Fibroblast of mammary gland (primary cell): ENCODE measurements around the gene CDC73.
"Not testable (repeated sequence)": the region's sequence is repeated elsewhere in the genome, so short reads cannot be mapped to it uniquely, and the experiment has no call there.

Experiments used
- DNase-seq: peaks from one replicate; pipeline ENCODE4 v3.0.0-alpha.2; 2010; ENCODE audit warnings: low read depth
- H3K4me3 ChIP-seq: 2 replicates; pipeline ENCODE4 v1.5.1; 2011; ENCODE audit warnings: low read depth, mild to moderate bottlenecking, low read length, moderate library complexity; ENCODE audit not compliant: control insufficient read depth
- TF ChIP-seq, protein P1 (sequence below): conservative IDR thresholded peaks from 2 replicates; pipeline ENCODE4 v1.5.1; 2011; ENCODE audit warnings: low read depth, low read length, inconsistent platforms; ENCODE audit not compliant: control insufficient read depth, insufficient read depth

The CDC73 gene

DNA sequence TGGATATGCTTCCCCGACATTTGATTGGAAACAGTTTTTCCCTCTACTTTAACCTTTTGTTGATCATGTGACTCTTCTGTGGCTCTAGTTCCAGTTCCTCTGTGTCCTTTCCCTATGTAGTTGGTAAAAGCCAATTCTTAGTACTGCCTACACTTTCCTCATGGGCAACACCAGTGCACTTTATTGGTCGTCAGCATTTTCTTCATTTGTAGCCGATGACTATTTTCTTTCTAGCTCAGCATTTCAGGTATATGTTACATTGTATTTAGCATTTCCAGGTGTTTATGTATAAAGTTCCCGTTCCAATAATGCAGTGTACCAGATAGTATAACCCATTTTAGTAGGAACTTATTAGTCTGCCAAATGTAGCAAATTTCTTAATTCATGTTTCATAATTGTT lies 92.2 kb downstream of the CDC73 start:
- TF ChIP-seq, protein P1, sequence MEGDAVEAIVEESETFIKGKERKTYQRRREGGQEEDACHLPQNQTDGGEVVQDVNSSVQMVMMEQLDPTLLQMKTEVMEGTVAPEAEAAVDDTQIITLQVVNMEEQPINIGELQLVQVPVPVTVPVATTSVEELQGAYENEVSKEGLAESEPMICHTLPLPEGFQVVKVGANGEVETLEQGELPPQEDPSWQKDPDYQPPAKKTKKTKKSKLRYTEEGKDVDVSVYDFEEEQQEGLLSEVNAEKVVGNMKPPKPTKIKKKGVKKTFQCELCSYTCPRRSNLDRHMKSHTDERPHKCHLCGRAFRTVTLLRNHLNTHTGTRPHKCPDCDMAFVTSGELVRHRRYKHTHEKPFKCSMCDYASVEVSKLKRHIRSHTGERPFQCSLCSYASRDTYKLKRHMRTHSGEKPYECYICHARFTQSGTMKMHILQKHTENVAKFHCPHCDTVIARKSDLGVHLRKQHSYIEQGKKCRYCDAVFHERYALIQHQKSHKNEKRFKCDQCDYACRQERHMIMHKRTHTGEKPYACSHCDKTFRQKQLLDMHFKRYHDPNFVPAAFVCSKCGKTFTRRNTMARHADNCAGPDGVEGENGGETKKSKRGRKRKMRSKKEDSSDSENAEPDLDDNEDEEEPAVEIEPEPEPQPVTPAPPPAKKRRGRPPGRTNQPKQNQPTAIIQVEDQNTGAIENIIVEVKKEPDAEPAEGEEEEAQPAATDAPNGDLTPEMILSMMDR = no peak
- H3K4me3 ChIP-seq = no peak overlapping the region
- no peak for DNase-seq

- DNase-seq = no peak
- H3K4me3 ChIP-seq = no peak overlapping the region
- TF ChIP-seq, protein P1 = no peak
Observed at GRCh38 chr1:193216920-193217319, 95.1 kb downstream of the CDC73 start.

GRCh38 chr1:193219391-193219790 lies 97.6 kb downstream of the CDC73 start:
- no peak for DNase-seq
- TF ChIP-seq, protein P1 = no peak
- H3K4me3 ChIP-seq = no peak overlapping the region

DNA sequence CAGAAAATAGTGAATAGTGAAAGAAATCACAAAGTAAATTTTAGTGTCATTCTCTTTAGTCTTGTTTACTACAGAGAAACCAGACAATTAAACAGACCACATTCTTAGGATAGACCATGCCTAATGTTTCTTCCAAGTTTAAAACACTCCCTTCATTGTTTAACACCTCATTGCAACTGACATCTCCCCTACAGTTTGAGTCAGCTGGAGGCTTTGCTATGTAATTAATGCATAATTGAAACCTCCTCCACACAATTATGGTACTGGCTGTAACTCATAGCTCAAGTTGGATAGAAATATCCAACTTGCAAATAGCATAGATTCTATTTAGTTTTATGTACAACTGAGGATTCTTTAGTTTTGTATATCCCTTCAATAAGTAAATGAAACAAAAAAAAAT lies 99.8 kb downstream of the CDC73 start:
- TF ChIP-seq, protein P1 = no peak
- no peak for DNase-seq
- no peak overlapping the region for H3K4me3 ChIP-seq

DNA sequence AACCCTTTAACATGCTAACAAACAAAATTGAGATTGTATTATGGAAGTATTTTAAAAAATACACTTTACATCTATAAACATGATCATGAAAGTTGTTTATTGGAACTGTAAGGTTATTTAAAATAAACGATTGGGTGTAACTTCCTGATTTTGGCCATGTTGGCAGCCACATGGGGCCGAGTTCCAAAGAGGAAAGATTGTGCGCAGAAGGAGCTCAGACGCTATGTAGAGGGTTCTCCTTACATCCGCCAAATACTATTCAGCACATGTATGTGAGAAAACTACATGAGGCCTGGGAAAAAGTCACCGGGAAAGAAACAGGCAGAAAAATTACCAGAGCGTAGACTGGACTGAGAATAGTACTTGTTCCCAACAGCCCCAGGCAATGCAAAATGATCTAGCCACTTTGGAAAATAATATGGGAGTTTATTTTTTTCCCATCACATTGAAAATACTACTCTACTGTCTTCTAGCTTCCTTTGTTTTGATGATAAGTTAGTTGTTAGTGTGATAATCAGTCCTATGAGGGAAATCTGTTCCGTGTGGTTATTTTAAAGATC lies 100.3 kb downstream of the CDC73 start:
- H3K4me3 ChIP-seq = no peak overlapping the region
- TF ChIP-seq, protein P1 = no peak
- no peak for DNase-seq

DNA sequence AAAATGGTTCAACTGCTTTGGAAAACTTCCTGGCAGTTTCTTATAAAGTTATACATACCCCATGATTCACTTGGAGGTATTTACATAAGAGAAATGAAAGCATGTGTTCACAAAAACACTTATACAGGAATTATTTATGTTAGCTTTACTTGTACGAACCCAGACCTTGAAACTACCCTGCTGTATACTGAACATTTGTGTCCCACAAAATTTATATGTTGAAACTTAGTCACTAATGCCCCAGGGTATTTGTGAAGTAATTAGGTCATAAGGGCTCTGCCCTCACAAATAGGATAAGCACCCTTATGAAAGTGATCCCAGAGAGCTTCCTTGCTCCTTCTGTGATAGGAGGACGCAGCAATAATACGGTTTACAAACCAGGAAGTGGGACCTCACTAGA lies 107.3 kb downstream of the CDC73 start:
- TF ChIP-seq, protein P1 = no peak
- DNase-seq = peak; percentile 3
- H3K4me3 ChIP-seq = no peak overlapping the region

GRCh38 chr1:193231146-193231545 lies 109.3 kb downstream of the CDC73 start:
- not testable (repeated sequence) for DNase-seq, H3K4me3 ChIP-seq
